ENCODE measurements around the gene CD163.

DNA sequence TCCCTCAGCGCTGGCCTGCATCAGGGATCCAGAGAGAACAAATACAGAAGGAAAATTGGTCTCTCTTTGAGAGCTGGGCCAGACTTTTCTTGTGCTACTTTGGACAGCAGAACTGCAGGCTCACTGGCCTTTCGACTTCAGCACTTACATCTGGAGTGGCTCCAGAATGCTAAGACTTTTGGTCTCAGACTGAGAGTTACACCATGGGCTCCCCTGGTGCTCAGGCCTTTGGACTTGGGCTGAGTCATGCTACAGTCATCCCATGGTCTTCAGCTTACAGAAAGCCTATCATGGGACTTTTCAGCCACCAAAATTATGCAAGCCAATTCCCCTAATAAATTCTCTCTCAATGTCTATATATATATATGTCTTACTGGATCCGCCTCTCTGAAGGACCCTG lies 9.0 kb upstream of the CD163 start:
- TF ChIP-seq, protein P1, sequence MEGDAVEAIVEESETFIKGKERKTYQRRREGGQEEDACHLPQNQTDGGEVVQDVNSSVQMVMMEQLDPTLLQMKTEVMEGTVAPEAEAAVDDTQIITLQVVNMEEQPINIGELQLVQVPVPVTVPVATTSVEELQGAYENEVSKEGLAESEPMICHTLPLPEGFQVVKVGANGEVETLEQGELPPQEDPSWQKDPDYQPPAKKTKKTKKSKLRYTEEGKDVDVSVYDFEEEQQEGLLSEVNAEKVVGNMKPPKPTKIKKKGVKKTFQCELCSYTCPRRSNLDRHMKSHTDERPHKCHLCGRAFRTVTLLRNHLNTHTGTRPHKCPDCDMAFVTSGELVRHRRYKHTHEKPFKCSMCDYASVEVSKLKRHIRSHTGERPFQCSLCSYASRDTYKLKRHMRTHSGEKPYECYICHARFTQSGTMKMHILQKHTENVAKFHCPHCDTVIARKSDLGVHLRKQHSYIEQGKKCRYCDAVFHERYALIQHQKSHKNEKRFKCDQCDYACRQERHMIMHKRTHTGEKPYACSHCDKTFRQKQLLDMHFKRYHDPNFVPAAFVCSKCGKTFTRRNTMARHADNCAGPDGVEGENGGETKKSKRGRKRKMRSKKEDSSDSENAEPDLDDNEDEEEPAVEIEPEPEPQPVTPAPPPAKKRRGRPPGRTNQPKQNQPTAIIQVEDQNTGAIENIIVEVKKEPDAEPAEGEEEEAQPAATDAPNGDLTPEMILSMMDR (IDR thresholded peaks at IDR 0.05), result no peak
- TF ChIP-seq POLR2A (IDR thresholded peaks at IDR 0.05), result no peak

All from right lobe of liver (tissue), 4 donors.